Measurements from ENCODE around the gene DAPP1.
"Not testable (repeated sequence)": the region's sequence is repeated elsewhere in the genome, so short reads cannot be mapped to it uniquely, and the experiment has no call there.

Gene DAPP1

GRCh38 chr4:99825272-99825671, 8.6 kb downstream of the DAPP1 start:
- no peak for DNase-seq

GRCh38 chr4:99826016-99826415, 9.4 kb downstream of the DAPP1 start:
- DNase-seq: no peak

DNA sequence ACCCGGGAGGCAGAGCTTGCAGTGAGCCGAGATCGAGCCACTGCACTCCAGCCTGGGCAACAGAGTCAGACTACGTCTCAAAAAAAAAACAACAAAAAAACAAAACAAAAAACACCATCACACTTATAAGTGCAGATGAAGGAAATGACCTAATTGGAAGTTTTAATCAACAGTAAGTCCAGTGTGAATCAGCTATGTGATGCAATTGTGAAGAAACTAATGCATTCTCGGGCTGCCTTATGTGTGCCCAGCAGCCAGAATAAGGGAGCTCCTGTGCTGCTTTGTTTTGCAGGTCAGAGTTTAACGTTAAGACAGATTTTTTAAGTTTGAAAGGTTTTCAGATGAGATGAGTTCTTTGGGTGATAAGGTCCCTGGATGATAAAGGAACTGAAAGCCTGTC, 10.8 kb downstream of the DAPP1 start:
- DNase-seq: no peak

- DNase-seq: no peak
Observed at GRCh38 chr4:99827857-99828256, 11.2 kb downstream of the DAPP1 start.

DNA sequence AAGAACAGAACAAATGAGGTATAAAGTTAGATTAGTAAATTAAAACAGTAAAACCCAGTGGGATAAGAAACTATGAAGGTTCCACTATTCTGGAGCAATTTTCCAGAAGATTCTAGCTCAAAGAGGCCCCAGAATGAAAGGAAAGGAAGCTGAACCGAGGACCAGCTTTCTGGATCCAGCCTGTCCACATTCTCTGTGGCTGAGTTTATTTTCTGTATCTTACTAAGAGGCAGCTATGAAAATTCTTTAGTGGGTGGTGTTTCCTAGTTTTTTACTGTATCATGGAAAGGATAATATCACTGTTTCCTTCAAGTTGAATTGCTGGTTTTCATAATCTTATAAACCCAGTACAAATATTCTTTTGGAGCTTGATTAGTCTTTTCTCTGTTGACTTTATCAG, 11.8 kb downstream of the DAPP1 start:
- DNase-seq: no peak

DNA sequence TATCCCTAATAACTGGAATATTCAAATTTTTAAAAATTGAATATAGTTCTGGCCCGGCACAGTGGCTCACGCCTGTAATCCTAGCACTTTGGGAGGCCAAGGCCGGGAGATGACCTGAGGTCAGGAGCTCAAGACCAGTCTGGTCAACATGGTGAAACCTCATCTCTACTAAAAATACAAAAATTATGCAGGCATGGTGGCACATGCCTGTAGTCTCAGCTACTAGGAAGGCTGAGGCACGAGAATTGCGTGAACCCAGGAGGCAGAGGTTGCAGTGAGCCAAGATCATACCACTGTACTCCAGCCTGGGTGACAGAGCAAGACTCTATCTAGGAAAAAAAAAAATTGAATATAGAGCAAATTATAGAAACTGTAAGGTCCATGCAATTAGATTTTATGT, 13.4 kb downstream of the DAPP1 start:
- not testable (repeated sequence) for DNase-seq

DNA sequence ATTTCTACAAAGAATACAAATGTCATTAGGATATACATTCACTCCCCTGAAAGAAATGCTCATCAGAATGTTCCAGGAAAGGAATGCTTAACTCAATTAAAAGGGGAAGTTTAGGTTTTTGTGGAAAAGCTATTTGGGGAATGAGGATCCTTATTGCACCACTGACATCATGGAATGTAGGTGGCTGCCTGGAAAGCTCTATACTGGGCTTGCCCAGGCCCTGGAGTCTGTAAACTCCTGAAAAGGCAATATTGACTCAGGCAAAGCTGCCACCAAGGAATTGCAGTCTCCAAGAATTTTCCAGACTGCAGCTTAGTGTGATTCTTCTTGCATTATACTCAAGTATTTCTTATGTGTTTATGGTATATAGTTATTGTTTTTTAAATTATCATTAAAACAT, 15.7 kb downstream of the DAPP1 start:
- DNase-seq: no peak

- no peak for DNase-seq
Observed at GRCh38 chr4:99832758-99833157, 16.1 kb downstream of the DAPP1 start.

DNA sequence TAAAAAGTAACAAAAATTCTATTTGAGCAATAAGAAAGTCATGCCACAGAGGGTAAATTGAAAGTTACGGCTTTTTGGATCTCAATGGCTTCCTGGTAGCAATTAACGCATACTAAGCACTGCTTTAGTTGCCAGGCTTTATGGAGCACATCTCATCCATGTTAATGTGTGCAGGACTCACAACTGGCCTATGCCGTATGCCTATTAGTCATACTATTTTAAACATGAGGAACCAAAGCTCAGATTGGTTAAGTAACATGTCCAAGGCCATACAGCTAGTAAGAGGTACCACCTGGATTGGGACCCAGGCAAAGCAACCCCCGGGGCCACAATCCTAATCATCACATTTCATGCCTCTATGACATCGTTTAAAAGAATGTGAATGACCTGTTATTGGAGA, 17.1 kb downstream of the DAPP1 start:
- DNase-seq: no peak

GRCh38 chr4:99834569-99834968, 17.9 kb downstream of the DAPP1 start:
- no peak for DNase-seq

GRCh38 chr4:99835942-99836341, 19.3 kb downstream of the DAPP1 start:
- DNase-seq: no peak

DNA sequence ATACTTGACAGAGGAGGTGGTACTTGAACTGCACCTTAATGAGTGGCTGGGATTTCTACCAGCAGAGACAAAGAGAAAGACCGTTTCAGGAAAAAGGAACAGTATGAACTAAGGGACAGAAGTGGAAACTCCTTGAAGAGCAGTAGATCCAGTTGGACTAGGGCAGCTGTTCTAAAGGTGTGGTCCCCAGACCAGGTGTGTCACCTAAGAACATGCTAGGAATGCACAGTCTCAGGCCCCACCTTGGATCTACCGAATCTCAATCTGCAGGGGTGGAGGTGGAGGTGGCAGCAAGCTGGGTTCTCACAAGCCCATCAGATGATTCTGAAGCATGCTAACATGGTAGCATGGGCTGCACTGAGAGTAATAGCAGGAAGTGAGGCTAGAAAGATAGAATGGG, 22.3 kb downstream of the DAPP1 start:
- no peak for DNase-seq

- DNase-seq: no peak
Observed at GRCh38 chr4:99841129-99841528, 24.5 kb downstream of the DAPP1 start.

GRCh38 chr4:99843413-99843812, 26.8 kb downstream of the DAPP1 start:
- no peak for DNase-seq

- no peak for DNase-seq
Observed at GRCh38 chr4:99844048-99844447, 27.4 kb downstream of the DAPP1 start.

DNA sequence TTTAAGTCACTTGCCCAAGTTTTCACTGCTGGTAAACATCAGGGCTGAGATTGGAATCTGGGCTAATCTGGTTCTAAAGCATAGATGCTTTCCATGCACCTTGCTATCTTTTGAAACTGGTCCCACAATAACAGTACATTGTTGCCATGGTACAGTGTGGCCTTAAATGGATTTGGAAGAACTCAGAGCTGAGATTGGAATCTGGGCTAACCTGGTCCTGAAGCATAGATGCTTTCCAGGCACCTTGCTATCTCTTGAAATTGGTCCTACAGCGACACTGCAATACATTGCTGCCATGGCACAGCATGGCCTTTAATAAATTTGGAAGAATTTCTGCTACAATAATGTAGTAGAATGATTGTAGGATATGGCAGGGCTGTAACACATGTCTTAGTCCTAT, 28.6 kb downstream of the DAPP1 start:
- DNase-seq: no peak

- DNase-seq: no peak
Observed at GRCh38 chr4:99845708-99846469, 29.3 kb downstream of the DAPP1 start.

DNA sequence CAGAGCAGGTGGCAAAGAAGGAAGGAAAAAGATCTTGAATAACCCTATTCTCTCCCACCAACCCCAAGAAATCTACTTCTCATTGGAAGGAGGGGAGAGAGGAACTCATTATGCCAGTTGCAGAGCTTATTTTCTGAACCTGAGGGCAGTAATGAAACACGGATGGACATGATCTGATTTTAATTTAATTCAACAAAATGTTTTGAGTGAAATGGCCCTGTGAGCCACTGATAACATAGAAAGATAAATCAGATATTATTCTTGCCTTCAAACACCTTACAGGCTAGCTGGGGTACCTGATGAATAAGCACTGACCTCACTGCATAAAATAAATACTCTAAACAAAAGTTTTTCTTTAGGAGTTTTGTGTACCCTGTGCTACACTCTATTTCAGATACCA, 30.3 kb downstream of the DAPP1 start:
- DNase-seq: no peak

GRCh38 chr4:99847362-99847976, 30.8 kb downstream of the DAPP1 start:
- no peak for DNase-seq

DNA sequence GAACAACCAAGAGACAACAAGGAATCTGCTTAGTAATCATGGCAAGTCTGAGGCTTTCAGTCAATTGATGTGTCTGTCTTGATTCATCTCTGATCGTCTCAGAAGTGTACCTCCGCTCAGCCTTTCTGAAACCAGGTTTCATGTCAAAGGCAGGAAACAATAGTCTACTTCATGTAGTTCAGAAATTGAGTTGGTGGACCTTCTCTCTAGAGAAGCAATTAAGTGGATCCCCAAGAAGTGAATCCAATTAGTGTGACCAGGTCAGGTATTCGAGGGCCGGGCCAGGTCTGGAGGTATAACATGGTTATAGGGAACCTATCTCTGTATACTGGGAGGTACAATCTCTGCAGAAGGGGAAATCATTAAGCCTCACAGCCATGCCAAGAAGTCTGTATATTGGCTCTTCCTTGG, 32.0 kb downstream of the DAPP1 start:
- DNase-seq: no peak

GRCh38 chr4:99852199-99852749, 35.6 kb downstream of the DAPP1 start:
- DNase-seq: no peak

DNA sequence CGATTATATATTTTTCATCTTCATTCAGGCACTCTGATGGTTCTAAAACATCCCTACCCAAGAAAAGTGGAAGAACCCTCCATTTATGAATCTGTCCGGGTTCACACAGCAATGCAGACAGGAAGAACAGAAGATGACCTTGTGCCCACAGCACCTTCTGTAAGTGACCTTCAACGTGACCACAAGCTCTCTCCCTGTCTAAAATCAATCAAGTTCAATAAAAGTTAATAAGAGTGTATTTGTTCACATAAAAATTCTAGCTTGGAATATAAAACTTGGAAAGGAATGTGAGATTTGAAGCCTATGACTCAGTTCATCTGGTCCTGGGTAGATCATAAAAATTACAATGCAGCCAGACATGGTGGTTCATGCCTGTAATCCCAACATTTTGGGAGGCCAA, 36.6 kb downstream of the DAPP1 start:
- no peak for DNase-seq

DNA sequence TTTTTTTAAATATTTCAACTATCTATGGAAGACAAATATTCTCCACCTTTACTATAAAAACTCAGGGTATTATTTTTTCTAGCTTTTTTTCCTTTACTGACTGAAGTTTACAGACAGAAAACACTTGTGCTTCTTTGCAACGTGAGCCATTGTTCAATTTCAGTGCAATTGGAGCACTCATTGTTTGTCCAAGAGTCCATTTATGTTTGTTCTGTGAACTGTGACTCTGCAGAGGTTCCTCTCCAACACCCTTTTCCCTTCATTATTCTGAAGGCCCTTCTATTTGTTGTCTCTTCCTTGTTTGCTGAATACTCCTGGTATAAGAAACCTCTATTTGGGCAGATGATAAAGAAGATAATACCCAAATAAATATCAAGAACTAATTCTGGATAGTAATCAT, 37.4 kb downstream of the DAPP1 start:
- no peak for DNase-seq

DNA sequence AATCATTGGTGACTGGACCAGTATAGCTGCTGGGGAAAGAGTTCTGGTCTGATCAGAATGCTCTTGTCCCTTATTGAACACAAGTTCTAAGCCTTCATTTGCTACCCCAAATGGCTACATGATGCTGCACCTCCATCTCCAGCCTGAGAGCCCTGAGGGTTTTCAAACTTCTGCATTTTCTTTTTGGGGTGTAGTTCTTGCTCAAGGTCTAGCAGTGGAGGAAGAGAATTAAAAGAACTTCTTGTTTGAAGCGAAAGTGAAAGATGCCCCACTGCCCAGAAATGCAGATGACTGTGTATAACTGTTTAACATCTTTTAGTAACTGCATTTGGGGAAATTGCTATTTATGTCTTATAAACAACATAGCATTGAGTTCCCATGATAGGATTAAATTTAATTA, 39.1 kb downstream of the DAPP1 start:
- no peak for DNase-seq

- DNase-seq: no peak
Observed at GRCh38 chr4:99856166-99856565, 39.5 kb downstream of the DAPP1 start.

Data from activated CD8-positive, alpha-beta memory T cell treated with anti-CD3 and anti-CD28 coated beads for 24 hours (primary cell).